Activated CD8-positive, alpha-beta memory T cell treated with anti-CD3 and anti-CD28 coated beads, Interleukin-2, amount 10 ng/mL, durations not matched to agents 7 days and 5 days (primary cell): ENCODE measurements around the gene STOML1. TPM values are rescaled to one million over a fixed set of nuclear protein-coding genes. Genes with fewer than 3 reads are reported as not detected.
"Not testable (repeated sequence)": the region's sequence is repeated elsewhere in the genome, so short reads cannot be mapped to it uniquely, and the experiment has no call there.

Experiments used
- ATAC-seq: fragments of 150-1000 bp; cut with Tn5 transposase; one replicate; pipeline ENCODE4 v1.10.0; 2021; ENCODE audit warnings: moderate library complexity
- CTCF ChIA-PET: fragments of 350-600 bp; sonication (Branson Sonifier 250); formaldehyde crosslinking; loops from one replicate; lab custom pipeline; 2021; ENCODE audit warnings: antibody characterized with exemption; lab: Charles Lee
- DNase-seq: peaks from one replicate; pipeline ENCODE4 v3.0.0-alpha.2; 2020
- H3K27ac Mint-ChIP-seq: one replicate; pipeline ENCODE4 v1.8.0; 2021; ENCODE audit warnings: mild to moderate bottlenecking, mixed read lengths
- H3K27me3 Mint-ChIP-seq: one replicate; pipeline ENCODE4 v1.8.0; 2021; ENCODE audit warnings: mixed read lengths
- H3K36me3 Mint-ChIP-seq: one replicate; pipeline ENCODE4 v1.8.0; 2021; ENCODE audit warnings: mild to moderate bottlenecking, mixed read lengths
- H3K4me1 Mint-ChIP-seq: one replicate; pipeline ENCODE4 v1.8.0; 2021; ENCODE audit warnings: mixed read lengths
- H3K4me3 Mint-ChIP-seq: one replicate; pipeline ENCODE4 v1.8.0; 2021; ENCODE audit warnings: mild to moderate bottlenecking, moderate library complexity, mixed read lengths
- H3K9me3 Mint-ChIP-seq: one replicate; pipeline ENCODE4 v1.8.0; 2022; ENCODE audit warnings: low read depth, mixed read lengths
- total RNA-seq, 2 experiments: library from RNA; stranded (reverse); gene quantifications; one replicate each; pipeline ENCODE4 v1.2.3, GENCODE V29; 2021

STOML1 gene
- total RNA-seq, 2 experiments from 2014 or later = 7.9 to 8.6 TPM

- CTCF ChIA-PET = interaction anchor here (1.1 to 6.2 kb wide), 6 partner anchors 9 to 35 kb away, joined by 3 to 46 read pairs (median 4); partner anchors contain the start of gene LOXL1
- Mint-ChIP-seq H3K27ac (peak overlapping the region; percentile 15), H3K36me3 (no peaks in the 10 kb centered on the region), H3K4me3 (no peak overlapping the region), H3K4me1 (peaks cover 18% of the 10 kb centered on the region), H3K27me3 (no peaks in the 10 kb centered on the region), H3K9me3 (no peaks in the 10 kb centered on the region)
- DNase-seq (peak; percentile 69), ATAC-seq (peak; percentile 76)
Observed at GRCh38 chr15:73941871-73942635, 50.0 kb downstream of the STOML1 start.

DNA sequence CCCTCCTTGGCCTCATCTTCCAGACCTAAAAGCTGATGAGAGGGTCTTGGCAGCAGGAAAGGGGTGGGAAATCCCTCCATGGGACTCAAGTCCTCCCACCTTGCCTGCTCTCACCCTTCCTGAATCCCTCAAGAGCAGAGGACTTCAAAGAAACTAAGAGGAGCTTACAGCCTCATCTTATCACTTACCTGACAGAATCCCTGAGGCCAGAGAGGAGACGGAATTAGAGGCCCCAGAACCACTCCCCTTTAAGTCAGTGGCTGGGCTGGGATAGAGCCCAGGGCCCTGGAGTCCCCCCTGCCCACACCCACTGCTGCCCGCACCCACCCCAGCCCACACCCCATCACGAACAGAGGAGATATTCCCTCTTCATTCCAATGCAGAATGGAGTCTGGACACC is 50.6 kb downstream of the STOML1 start:
- Mint-ChIP-seq H3K27ac (no peak overlapping the region), H3K4me1 (peaks cover 18% of the 10 kb centered on the region), H3K27me3 (no peaks in the 10 kb centered on the region), H3K4me3 (no peak overlapping the region), H3K9me3 (no peaks in the 10 kb centered on the region), H3K36me3 (no peaks in the 10 kb centered on the region)
- ATAC-seq = no peak
- CTCF ChIA-PET = interaction anchor here (1.0 to 6.2 kb wide), 4 partner anchors 13 to 107 kb away, joined by 3 to 46 read pairs (median 3); partner anchors contain the start of gene LOXL1
- no peak for DNase-seq

DNA sequence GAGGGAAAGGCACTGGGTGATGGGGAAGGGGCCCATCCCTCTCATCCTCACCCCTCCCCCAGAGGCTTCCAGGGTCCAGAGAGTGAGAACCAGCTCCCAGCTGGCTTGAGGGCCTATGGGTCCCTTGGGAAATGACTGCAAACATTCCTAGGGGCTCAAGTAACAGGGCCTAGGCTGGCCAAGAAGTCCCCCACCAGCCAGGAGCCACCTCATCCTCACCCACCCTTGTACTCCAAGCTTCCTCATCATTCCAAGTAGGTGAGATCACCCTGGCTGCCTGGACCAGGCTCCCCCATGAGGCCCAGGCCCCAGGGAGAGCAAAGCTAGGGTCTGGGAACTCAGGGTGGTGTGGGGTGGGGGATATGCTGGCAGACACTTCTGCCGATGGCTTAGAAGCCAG is 51.1 kb downstream of the STOML1 start:
- Mint-ChIP-seq H3K27ac (no peak overlapping the region), H3K27me3 (no peaks in the 10 kb centered on the region), H3K36me3 (no peaks in the 10 kb centered on the region), H3K4me3 (no peak overlapping the region), H3K9me3 (no peaks in the 10 kb centered on the region), H3K4me1 (peaks cover 18% of the 10 kb centered on the region)
- DNase-seq (no peak), ATAC-seq (no peak)
- CTCF ChIA-PET = interaction anchor here (1.0 to 6.2 kb wide), 4 partner anchors 13 to 108 kb away, joined by 3 to 46 read pairs (median 3); partner anchors contain the start of gene LOXL1

- ATAC-seq = no peak
- Mint-ChIP-seq H3K36me3 (no peaks in the 10 kb centered on the region), H3K27ac (no peak overlapping the region), H3K4me1 (peaks cover 18% of the 10 kb centered on the region), H3K27me3 (no peaks in the 10 kb centered on the region), H3K9me3 (no peaks in the 10 kb centered on the region), H3K4me3 (no peak overlapping the region)
- CTCF ChIA-PET = interaction anchor here (1.0 to 6.2 kb wide), 5 partner anchors 8 to 109 kb away, joined by 3 to 46 read pairs (median 3); partner anchors contain the start of gene LOXL1
- DNase-seq = no peak
Observed at GRCh38 chr15:73940061-73940981, 51.8 kb downstream of the STOML1 start.

GRCh38 chr15:73939138-73939537 is 53.0 kb downstream of the STOML1 start:
- peaks cover 23% of the 10 kb centered on the region for H3K4me1 Mint-ChIP-seq
- no peaks in the 10 kb centered on the region for H3K9me3 Mint-ChIP-seq
- no peaks in the 10 kb centered on the region for H3K36me3 Mint-ChIP-seq
- ATAC-seq = no peak
- H3K4me3 Mint-ChIP-seq = no peak overlapping the region
- no peaks in the 10 kb centered on the region for H3K27me3 Mint-ChIP-seq
- no peak overlapping the region for H3K27ac Mint-ChIP-seq
- DNase-seq = no peak
- CTCF ChIA-PET = interaction anchor here (1.1 to 6.2 kb wide), 3 partner anchors 9 to 30 kb away, joined by 4 to 46 read pairs (median 4); partner anchors contain the start of gene LOXL1

GRCh38 chr15:73938516-73938915 is 53.6 kb downstream of the STOML1 start:
- CTCF ChIA-PET = interaction anchor here (1.1 to 6.2 kb wide), 3 partner anchors 10 to 30 kb away, joined by 4 to 46 read pairs (median 6); partner anchors contain the start of gene LOXL1
- H3K4me3 Mint-ChIP-seq, ATAC-seq: not testable (repeated sequence)

DNA sequence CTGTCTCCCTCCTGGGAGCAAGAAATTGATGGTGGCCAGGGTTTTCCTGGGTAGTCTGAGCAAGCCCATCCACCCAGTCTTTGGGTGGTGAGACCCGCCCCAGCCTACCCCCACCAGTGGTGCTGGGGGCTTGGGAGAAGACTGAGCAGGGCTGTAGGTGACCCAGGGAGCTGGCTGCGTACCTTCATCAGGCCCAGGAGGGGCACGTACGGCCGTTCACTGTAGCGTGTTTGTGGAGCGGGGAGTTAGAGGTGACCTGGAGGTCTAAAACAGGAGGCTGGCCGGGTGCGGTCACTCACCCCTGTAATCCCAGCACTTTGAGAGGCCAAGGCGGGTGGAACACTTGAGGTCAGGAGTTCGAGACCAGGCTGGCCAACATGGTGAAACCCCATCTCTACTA is 54.4 kb downstream of the STOML1 start:
- CTCF ChIA-PET = interaction anchor here (1.6 to 6.2 kb wide), 4 partner anchors 10 to 29 kb away, joined by 4 to 46 read pairs (median 12); partner anchors contain the start of gene LOXL1

More at GRCh38 chr15:73938516-73938915, 53.6 kb downstream of the STOML1 start:
- H3K36me3 Mint-ChIP-seq, H3K27me3 Mint-ChIP-seq, DNase-seq, H3K9me3 Mint-ChIP-seq, H3K27ac Mint-ChIP-seq: not testable (repeated sequence)
- peaks cover 23% of the 10 kb centered on the region for H3K4me1 Mint-ChIP-seq

GRCh38 chr15:73937296-73937695 is 54.8 kb downstream of the STOML1 start:
- no peaks in the 10 kb centered on the region for H3K36me3 Mint-ChIP-seq
- CTCF ChIA-PET = interaction anchor here (1.2 to 6.2 kb wide), 5 partner anchors 9 to 33 kb away, joined by 3 to 46 read pairs (median 6); partner anchors contain the start of gene LOXL1
- no peaks in the 10 kb centered on the region for H3K27me3 Mint-ChIP-seq
- no peak for ATAC-seq
- H3K9me3 Mint-ChIP-seq = no peaks in the 10 kb centered on the region
- no peak for DNase-seq
- H3K27ac Mint-ChIP-seq = no peak overlapping the region
- H3K4me1 Mint-ChIP-seq = peaks cover 18% of the 10 kb centered on the region
- no peak overlapping the region for H3K4me3 Mint-ChIP-seq

More for the DNA sequence above, 54.4 kb downstream of the STOML1 start:
- DNase-seq (no peak), ATAC-seq (no peak)
- H3K9me3 Mint-ChIP-seq = no peaks in the 10 kb centered on the region
- H3K27ac Mint-ChIP-seq = no peak overlapping the region
- no peaks in the 10 kb centered on the region for H3K36me3 Mint-ChIP-seq
- peaks cover 22% of the 10 kb centered on the region for H3K4me1 Mint-ChIP-seq
- H3K4me3 Mint-ChIP-seq = no peak overlapping the region
- no peaks in the 10 kb centered on the region for H3K27me3 Mint-ChIP-seq

GRCh38 chr15:73936588-73937290 is 55.4 kb downstream of the STOML1 start:
- H3K27me3 Mint-ChIP-seq = no peaks in the 10 kb centered on the region
- H3K4me3 Mint-ChIP-seq = no peak overlapping the region
- no peak for ATAC-seq
- H3K27ac Mint-ChIP-seq = no peak overlapping the region
- H3K36me3 Mint-ChIP-seq = no peaks in the 10 kb centered on the region
- CTCF ChIA-PET = interaction anchor here (1.0 to 6.2 kb wide), 8 partner anchors 9 to 63 kb away, joined by 3 to 46 read pairs (median 6); partner anchors contain the start of gene LOXL1
- peaks cover 15% of the 10 kb centered on the region for H3K4me1 Mint-ChIP-seq
- no peaks in the 10 kb centered on the region for H3K9me3 Mint-ChIP-seq
- no peak for DNase-seq

DNA sequence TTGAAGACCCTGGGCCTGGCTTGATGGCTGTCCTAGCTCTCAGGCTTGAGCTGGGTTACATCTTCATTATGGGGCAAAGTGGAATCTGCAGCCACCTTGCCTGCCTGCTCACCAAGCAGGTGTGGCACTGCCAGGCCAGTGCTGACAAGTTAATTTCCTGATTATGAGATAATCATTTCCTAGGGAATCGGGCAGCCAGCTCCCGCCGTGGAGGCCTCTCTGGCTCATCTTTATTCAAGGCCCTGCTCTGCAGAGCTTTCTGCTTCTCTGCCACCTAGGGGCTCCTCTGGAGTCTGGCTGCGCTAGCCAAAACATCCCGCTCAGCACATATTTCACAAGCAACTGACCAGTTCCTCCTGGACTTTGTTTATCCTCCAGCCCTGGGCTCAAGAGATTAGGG is 55.9 kb downstream of the STOML1 start:
- Mint-ChIP-seq H3K4me1 (peaks cover 16% of the 10 kb centered on the region), H3K27ac (no peak overlapping the region), H3K4me3 (no peak overlapping the region), H3K27me3 (no peaks in the 10 kb centered on the region), H3K36me3 (no peaks in the 10 kb centered on the region), H3K9me3 (no peaks in the 10 kb centered on the region)
- DNase-seq (no peak), ATAC-seq (no peak)
- CTCF ChIA-PET = interaction anchor here (1.0 to 6.2 kb wide), 6 partner anchors 8 to 62 kb away, joined by 3 to 46 read pairs (median 7); partner anchors contain the start of gene LOXL1

GRCh38 chr15:73935547-73935946 is 56.5 kb downstream of the STOML1 start:
- ATAC-seq (no peak), DNase-seq (no peak)
- H3K4me1 Mint-ChIP-seq = peaks cover 22% of the 10 kb centered on the region
- no peaks in the 10 kb centered on the region for H3K36me3 Mint-ChIP-seq
- H3K27me3 Mint-ChIP-seq = no peaks in the 10 kb centered on the region
- CTCF ChIA-PET = interaction anchor here (1.0 to 6.2 kb wide), 7 partner anchors 7 to 61 kb away, joined by 3 to 46 read pairs (median 5); partner anchors contain the start of gene LOXL1
- no peaks in the 10 kb centered on the region for H3K9me3 Mint-ChIP-seq
- H3K27ac Mint-ChIP-seq = no peak overlapping the region
- H3K4me3 Mint-ChIP-seq = no peak overlapping the region

GRCh38 chr15:73934281-73934680 is 57.8 kb downstream of the STOML1 start:
- DNase-seq (no peak), ATAC-seq (no peak)
- no peaks in the 10 kb centered on the region for H3K36me3 Mint-ChIP-seq
- H3K27me3 Mint-ChIP-seq = no peaks in the 10 kb centered on the region
- H3K4me3 Mint-ChIP-seq = no peak overlapping the region
- no peak overlapping the region for H3K27ac Mint-ChIP-seq
- no peaks in the 10 kb centered on the region for H3K9me3 Mint-ChIP-seq
- H3K4me1 Mint-ChIP-seq = peaks cover 32% of the 10 kb centered on the region
- CTCF ChIA-PET = interaction anchor here (1.0 to 4.5 kb wide), 6 partner anchors 10 to 39 kb away, joined by 3 to 18 read pairs (median 4); no protein-coding TSS in a partner anchor
